GM23338 (cell line): ENCODE measurements around the gene PARP11. TPM values are rescaled to one million over a fixed set of nuclear protein-coding genes. Genes with fewer than 3 reads are reported as not detected.

Experiments
- CREB1 ChIP-seq: fragments of 250-450 bp; sonication (Bioruptor Pico); IDR thresholded peaks from 2 replicates; pipeline ENCODE4 v1.5.0; 2020; ENCODE audit warnings: low read depth, mild to moderate bottlenecking, moderate library complexity
- CTCF ChIP-seq, 2 experiments: fragments of 200-600 bp in 1 of 2; sonication (generic) in 1 of 2; conservative IDR thresholded peaks; 2 replicates each; pipeline versions ENCODE4 v1.5.1 to v1.6.1; 2016 to 2017; ENCODE audit warnings: antibody characterized with exemption in 2 of 2, low read depth in 2 of 2, mild to moderate bottlenecking in 2 of 2, moderate library complexity in 1 of 2
- EZH2 ChIP-seq: fragments of 200-600 bp; sonication (generic); IDR thresholded peaks from one replicate; pipeline ENCODE4 v1.8.0; 2017; ENCODE audit warnings: antibody characterized with exemption, mild to moderate bottlenecking, low read depth; ENCODE audit not compliant: unreplicated experiment
- EZH2phosphoT487 ChIP-seq: fragments of 200-600 bp; sonication (generic); IDR thresholded peaks from one replicate; pipeline ENCODE4 v1.8.1; 2018; ENCODE audit warnings: antibody characterized with exemption; ENCODE audit not compliant: unreplicated experiment
- JUNB ChIP-seq: IDR thresholded peaks from one replicate; pipeline ENCODE4 v1.6.1; 2016; ENCODE audit warnings: antibody characterized with exemption; ENCODE audit not compliant: unreplicated experiment
- NANOG ChIP-seq: IDR thresholded peaks from 2 replicates; pipeline ENCODE4 v1.6.1; 2016; ENCODE audit warnings: antibody characterized with exemption, borderline replicate concordance
- POLR2AphosphoS5 ChIP-seq: IDR thresholded peaks from 2 replicates; pipeline ENCODE4 v1.6.1; 2016; ENCODE audit warnings: antibody characterized with exemption, low read depth
- ZNF331 ChIP-seq: fragments of 250-450 bp; sonication (Bioruptor Pico); IDR thresholded peaks from 2 replicates; pipeline ENCODE4 v1.5.0; 2020; ENCODE audit warnings: low read depth, mild to moderate bottlenecking, moderate library complexity
- ZNF462 ChIP-seq: fragments of 250-450 bp; sonication (Bioruptor Pico); IDR thresholded peaks from 2 replicates; pipeline ENCODE4 v1.5.0; 2020; ENCODE audit warnings: mild to moderate bottlenecking, moderate library complexity
- polyA plus RNA-seq: library from polyadenylated mRNA; unstranded; fragments of >200 nt; fragmentation: Nextera tagmentation; extraction: Ambion mirVana; gene quantifications from 2 replicates; pipeline ENCODE4 v1.2.1, GENCODE V29; 2016
- total RNA-seq: library from RNA; depleted of rRNA; stranded (reverse); fragments of >200 nt; shearing (Covaris generic); gene quantifications from 2 replicates; pipeline ENCODE4 v1.2.3, GENCODE V29; 2014

The PARP11 gene
- total and polyA plus RNA-seq, 2 experiments from 2014 or later = 4.8 to 11.5 TPM

- TF ChIP-seq ZNF462 (CRISPR knock-in tag) (no peak), EZH2 (no peak), CTCF (conservative IDR thresholded peaks at IDR 0.05; ENCODE audit: low read depth in 2 of 2) (no peak), CREB1 (CRISPR knock-in tag) (no peak), NANOG (no peak), JUNB (no peak), EZH2phosphoT487 (no peak), POLR2AphosphoS5 (no peak), ZNF331 (no peak)
Measured at GRCh38 chr12:3828888-3829287, 44.3 kb downstream of the PARP11 start (continued).
